Measurements from ENCODE around the gene SLC49A4.

SLC49A4 gene

GRCh38 chr3:122898298-122898697 lies 103.4 kb downstream of the SLC49A4 start:
- H3K9me2 ChIP-seq (replicated peaks; ENCODE audit: low read depth, low read length), result no peaks in the 10 kb centered on the region
- H2AFZ ChIP-seq (ENCODE audit: low read length), result no peak overlapping the region
- no peak overlapping the region for H3K9ac ChIP-seq (ENCODE audit: low read depth, low read length, poor library complexity, severe bottlenecking)
- no peak overlapping the region for H3K4me2 ChIP-seq (ENCODE audit: low read depth, low read length, poor library complexity, severe bottlenecking)
- H3K79me2 ChIP-seq (ENCODE audit: insufficient read depth, low read length), result no peaks in the 10 kb centered on the region
- TF ChIP-seq EZH2phosphoT487 (IDR thresholded peaks at IDR 0.05; ENCODE audit: borderline replicate concordance) (no peak), CTCF (conservative IDR thresholded peaks at IDR 0.05; ENCODE audit: low read length) (no peak)
- H4K20me1 ChIP-seq (ENCODE audit: insufficient read depth, low read length, poor library complexity, severe bottlenecking), result no peaks in the 10 kb centered on the region
- no peaks in the 10 kb centered on the region for H3F3A ChIP-seq (ENCODE audit: low read depth)
- no peaks in the 10 kb centered on the region for H3K36me3 ChIP-seq (ENCODE audit: insufficient read depth, low read length)
- H3K27me3 ChIP-seq (ENCODE audit: insufficient read depth, low read length, poor library complexity, severe bottlenecking), result no peaks in the 10 kb centered on the region
- no peaks in the 10 kb centered on the region for H3K9me3 ChIP-seq (ENCODE audit: insufficient read depth, low read depth, low read length)
- peaks cover 7% of the 10 kb centered on the region for H3K4me1 ChIP-seq (ENCODE audit: insufficient read depth, low read length, poor library complexity, severe bottlenecking)
- no peak overlapping the region for H3K4me3 ChIP-seq (ENCODE audit: low read length, poor library complexity, severe bottlenecking)

GRCh38 chr3:122902326-122902725 lies 107.5 kb downstream of the SLC49A4 start:
- H3K9me2 ChIP-seq (replicated peaks; ENCODE audit: low read depth, low read length), result no peaks in the 10 kb centered on the region
- no peak overlapping the region for H2AFZ ChIP-seq (ENCODE audit: low read length)
- H3K4me1 ChIP-seq (ENCODE audit: insufficient read depth, low read length, poor library complexity, severe bottlenecking), result no peaks in the 10 kb centered on the region
- no peaks in the 10 kb centered on the region for H3F3A ChIP-seq (ENCODE audit: low read depth)
- no peaks in the 10 kb centered on the region for H3K36me3 ChIP-seq (ENCODE audit: insufficient read depth, low read length)
- H3K4me3 ChIP-seq (ENCODE audit: low read length, poor library complexity, severe bottlenecking), result no peak overlapping the region
- no peaks in the 10 kb centered on the region for H3K79me2 ChIP-seq (ENCODE audit: insufficient read depth, low read length)
- no peaks in the 10 kb centered on the region for H3K9me3 ChIP-seq (ENCODE audit: insufficient read depth, low read depth, low read length)
- no peaks in the 10 kb centered on the region for H3K27me3 ChIP-seq (ENCODE audit: insufficient read depth, low read length, poor library complexity, severe bottlenecking)
- no peak for TF ChIP-seq CTCF (conservative IDR thresholded peaks at IDR 0.05; ENCODE audit: low read length)
- no peak for TF ChIP-seq EZH2phosphoT487 (IDR thresholded peaks at IDR 0.05; ENCODE audit: borderline replicate concordance)
- H4K20me1 ChIP-seq (ENCODE audit: insufficient read depth, low read length, poor library complexity, severe bottlenecking), result no peaks in the 10 kb centered on the region
- H3K9ac ChIP-seq (ENCODE audit: low read depth, low read length, poor library complexity, severe bottlenecking), result no peak overlapping the region
- no peak overlapping the region for H3K4me2 ChIP-seq (ENCODE audit: low read depth, low read length, poor library complexity, severe bottlenecking)

GRCh38 chr3:122903171-122903570 lies 108.3 kb downstream of the SLC49A4 start:
- no peaks in the 10 kb centered on the region for H3K9me2 ChIP-seq (replicated peaks; ENCODE audit: low read depth, low read length)
- H3K9me3 ChIP-seq (ENCODE audit: insufficient read depth, low read depth, low read length), result no peaks in the 10 kb centered on the region
- no peaks in the 10 kb centered on the region for H3K36me3 ChIP-seq (ENCODE audit: insufficient read depth, low read length)
- H3K4me2 ChIP-seq (ENCODE audit: low read depth, low read length, poor library complexity, severe bottlenecking), result no peak overlapping the region
- H3F3A ChIP-seq (ENCODE audit: low read depth), result no peaks in the 10 kb centered on the region
- H4K20me1 ChIP-seq (ENCODE audit: insufficient read depth, low read length, poor library complexity, severe bottlenecking), result no peaks in the 10 kb centered on the region
- TF ChIP-seq CTCF (conservative IDR thresholded peaks at IDR 0.05; ENCODE audit: low read length) (no peak), EZH2phosphoT487 (IDR thresholded peaks at IDR 0.05; ENCODE audit: borderline replicate concordance) (no peak)
- H2AFZ ChIP-seq (ENCODE audit: low read length), result no peak overlapping the region
- H3K4me1 ChIP-seq (ENCODE audit: insufficient read depth, low read length, poor library complexity, severe bottlenecking), result no peaks in the 10 kb centered on the region
- no peaks in the 10 kb centered on the region for H3K79me2 ChIP-seq (ENCODE audit: insufficient read depth, low read length)
- H3K4me3 ChIP-seq (ENCODE audit: low read length, poor library complexity, severe bottlenecking), result no peak overlapping the region
- no peak overlapping the region for H3K9ac ChIP-seq (ENCODE audit: low read depth, low read length, poor library complexity, severe bottlenecking)
- H3K27me3 ChIP-seq (ENCODE audit: insufficient read depth, low read length, poor library complexity, severe bottlenecking), result no peaks in the 10 kb centered on the region
